GM04504 (cell line): ENCODE measurements around the gene EML3.
"Not testable (repeated sequence)": the region's sequence is repeated elsewhere in the genome, so short reads cannot be mapped to it uniquely, and the experiment has no call there.

Experiments used
- DNase-seq: peaks from one replicate; pipeline ENCODE4 v3.0.0-alpha.2; 2012; ENCODE audit warnings: low read depth

Gene EML3

DNA sequence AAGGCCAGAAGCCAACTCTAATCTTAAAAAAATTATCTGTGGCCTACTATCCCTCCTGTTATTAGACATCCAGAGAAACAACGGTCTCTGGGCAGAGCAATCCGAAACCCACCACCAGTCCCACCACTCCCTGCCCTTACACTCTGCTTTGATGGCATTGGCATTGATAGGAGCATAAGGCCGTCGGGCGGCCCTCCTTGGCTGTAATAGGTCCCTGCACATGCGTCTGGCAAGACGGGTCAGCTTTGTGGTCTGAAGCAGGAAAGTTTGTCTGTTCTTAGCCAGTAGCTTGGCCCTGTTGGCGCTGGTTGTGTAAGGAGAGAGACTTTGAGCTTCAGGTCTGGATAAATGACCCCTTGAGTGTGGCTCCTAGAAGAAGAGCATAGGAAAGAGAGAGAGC, 17.5 kb downstream of the EML3 start:
- no peak for DNase-seq

DNA sequence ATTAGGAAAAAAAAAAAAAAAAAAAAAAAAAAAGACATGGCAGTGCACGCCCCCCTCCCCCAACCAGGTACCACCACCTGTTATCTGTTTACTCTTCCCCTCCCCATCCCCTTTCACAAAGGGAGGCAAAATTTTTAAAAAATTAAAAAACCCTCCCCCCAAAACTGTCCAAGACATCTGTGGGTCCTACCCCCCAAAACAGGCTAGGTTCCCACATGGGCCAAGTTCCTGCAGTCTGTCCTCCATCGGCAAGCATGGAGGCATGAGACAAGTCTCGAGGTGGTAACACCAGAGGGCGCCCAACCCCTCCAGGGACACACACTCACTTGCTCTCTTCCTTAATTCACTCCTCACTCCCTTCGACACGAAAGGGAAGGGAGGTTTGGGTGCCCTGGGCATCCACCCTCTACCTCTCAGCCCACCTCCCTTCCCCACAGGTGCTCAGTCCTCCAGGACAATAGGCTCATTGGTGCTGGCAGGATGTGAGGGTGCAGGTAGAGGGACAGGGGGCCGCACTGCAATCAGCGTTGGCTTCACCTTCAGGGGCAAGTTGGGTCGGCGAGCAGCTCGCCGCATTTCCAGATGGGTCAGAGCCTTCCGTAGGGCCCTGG, 19.0 kb downstream of the EML3 start:
- DNase-seq: peak; percentile 55

DNA sequence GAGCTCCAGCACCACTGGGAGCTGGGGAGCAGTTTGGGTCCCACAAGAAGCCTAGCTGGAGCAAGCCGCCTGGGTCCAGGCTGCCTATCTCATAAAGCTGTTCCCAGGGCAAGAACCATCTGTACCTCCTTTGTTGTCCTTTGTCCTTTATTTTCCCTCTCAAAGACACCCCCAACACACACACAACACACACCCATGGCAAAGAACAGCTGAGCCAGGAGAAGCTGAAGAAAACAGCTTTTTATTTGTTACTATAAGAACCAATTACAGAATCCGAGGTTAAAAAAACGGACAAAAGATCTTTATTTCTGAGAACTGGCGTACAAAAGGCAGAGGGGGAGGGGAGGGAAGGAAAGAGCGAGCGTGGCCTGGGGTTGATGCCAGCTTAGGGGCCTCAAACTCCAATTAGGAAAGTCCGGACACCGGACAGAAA, 19.6 kb downstream of the EML3 start:
- no peak for DNase-seq

DNA sequence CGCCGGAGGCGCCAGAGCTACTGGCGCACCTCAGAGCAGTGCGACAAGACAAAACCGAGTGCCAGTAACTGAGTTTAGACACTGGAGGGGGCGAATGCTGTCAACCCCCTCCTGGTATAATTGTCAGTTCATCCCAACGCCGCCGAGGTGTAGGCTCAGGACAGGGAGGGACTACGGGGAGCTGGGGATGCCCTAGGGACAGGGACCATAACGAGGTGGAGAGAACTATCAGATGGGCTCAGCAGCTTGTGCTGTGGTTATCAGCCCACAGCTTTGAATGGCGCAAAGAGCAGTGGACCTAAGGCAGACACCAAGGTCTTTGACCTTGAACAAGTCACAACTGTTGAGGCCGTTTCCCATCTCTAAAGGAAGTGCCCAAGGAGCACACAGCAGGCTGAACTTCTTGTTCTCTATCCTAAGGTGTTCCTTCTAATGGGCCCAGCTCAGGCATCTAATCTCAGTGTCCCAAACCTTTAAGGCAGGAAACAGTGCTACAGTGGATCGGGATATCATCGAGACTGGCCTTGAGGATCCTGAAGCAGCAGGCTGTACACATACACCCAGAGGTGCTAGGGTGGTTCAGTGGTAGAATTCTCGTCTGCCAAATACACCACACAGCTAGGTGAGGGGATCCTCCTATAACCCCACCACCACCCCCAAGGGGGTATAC, 20.3 kb downstream of the EML3 start:
- DNase-seq: no peak

DNA sequence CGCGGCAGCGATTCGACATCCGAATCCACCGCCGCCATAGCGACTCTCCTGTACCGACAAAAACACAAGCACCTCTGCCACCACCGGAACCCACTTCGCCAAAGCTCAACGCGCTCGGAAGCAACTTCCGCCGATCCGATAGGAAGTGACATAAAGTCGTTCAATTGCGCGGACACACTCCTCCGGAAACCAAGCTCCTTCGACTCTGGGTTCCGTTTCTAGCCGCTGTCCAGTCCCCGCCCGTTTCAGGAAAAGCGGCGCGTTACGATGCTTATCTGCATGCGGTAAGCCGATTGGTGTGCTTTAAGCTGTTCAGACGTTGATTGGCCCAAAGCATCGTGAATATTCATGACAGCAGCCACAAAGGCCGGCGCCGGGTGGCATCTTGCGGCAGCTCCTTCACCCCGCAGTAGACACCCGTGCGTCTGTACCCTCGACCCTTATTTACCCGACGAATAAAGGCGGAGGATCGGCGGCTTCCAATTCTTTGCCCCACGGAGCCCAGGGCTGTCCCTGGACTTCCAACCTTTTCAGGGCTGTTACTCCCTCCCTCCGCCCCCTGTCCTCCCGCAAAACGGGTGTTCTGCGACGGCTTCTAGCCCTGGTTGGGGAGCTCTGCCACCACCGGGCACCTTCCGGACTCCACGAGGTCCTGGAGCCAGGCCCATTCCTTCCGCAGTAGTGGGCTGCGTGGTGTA, 21.0 kb downstream of the EML3 start, which contains the start of gene TUT1:
TSS of gene TUT1 (minus strand) at position 76 of the 698 bp plus-strand sequence. CDS start at position 38, 38 bp downstream.
- DNase-seq: peak; percentile 98

DNA sequence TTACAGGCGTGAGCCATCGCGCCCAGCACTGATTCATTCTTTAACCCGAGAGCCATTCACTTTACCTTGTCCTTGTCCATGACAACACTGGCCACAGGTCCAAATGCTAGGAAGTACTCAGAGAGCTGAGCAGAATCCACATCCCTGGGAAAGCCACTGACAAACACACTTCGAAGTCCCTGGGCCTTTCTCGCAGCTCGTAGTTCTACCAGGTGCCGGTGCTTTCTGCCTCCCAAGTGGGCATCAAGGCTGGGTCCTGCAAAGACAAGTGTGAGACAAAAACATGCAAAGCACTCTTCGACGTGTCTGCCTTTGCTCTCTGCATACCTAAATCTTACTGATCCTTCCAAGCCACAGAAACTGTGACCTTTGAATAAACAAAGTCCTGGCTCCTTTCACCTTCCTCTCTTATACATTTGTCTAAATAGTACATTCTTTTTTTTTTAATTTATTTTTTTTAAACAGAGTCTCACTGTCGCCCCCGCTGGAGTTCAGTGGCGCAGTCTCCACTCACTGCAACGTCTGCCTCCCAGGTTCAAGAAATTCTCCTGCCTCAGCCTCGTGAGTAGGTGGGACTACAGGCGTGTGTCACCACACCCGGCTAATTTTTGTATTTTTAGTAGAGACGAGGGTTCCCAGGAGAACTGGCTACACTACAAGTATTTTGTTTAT, 23.5 kb downstream of the EML3 start:
- DNase-seq: no peak

DNA sequence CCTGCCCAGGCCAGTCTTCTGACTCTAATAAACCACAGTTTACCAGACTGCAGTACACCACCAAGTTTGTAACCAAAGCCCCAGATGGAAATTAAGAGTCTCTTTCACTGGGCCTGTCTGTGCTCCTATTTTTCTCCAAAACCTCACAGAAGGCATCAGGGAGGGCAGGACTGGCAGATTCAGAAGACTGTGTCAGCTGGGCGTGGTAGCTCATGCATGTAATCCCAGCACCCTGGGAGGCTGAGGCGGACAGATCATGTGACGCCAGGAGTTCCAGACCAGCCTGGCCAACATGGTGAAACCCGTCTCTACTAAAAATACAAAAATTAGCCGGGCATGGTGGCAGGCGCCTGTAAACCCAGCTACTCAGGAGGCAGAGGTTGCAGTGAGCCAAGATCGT, 27.2 kb downstream of the EML3 start:
- not testable (repeated sequence) for DNase-seq

DNA sequence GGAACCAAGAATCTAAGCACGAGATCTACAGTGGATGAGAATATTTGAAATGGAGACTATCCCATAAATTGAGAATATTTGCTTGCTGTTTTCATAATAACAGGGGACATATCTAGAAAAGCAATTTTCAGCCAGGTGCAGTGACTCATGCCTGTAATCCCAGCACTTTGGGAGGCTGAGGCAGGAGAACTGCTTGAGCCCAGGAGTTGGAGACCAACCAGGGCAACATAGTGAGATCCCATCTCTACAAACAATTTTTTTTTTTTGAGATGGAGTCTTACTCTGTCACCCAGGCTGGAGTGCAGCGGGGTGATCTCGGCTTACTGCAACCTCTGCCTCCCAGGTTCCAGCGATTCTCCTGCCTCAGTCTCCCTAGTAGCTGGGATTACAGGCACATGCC, 30.8 kb downstream of the EML3 start:
- not testable (repeated sequence) for DNase-seq

- no peak for DNase-seq
Observed at GRCh38 chr11:62580959-62581715, 31.4 kb downstream of the EML3 start.

GRCh38 chr11:62579252-62579651, 33.3 kb downstream of the EML3 start:
- no peak for DNase-seq

GRCh38 chr11:62578541-62578940, 34.0 kb downstream of the EML3 start:
- no peak for DNase-seq

- no peak for DNase-seq
Observed at GRCh38 chr11:62577046-62577714, 35.4 kb downstream of the EML3 start.

DNA sequence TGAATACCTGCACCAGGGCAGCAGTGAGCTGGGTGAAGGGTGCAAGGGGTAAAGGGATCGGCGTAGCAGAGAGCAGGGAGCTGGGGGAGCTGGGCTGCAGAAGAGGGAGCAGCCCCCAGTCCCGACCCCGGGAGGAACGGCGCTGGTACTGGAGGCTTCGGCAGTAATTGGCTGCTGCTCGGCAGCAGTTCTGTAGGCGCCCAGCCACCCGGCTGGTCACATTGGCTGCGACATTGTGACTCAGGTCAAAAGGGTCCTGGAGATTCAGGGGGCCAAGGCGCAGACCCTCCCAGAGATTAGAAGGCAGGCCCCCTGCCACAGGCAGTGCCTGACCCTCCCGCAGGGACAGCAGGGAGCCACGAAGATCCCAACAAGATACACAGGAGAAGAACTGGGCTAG, 36.7 kb downstream of the EML3 start:
- no peak for DNase-seq

- DNase-seq: no peak
Observed at GRCh38 chr11:62575156-62575555, 37.4 kb downstream of the EML3 start.

- no peak for DNase-seq
Observed at GRCh38 chr11:62574363-62575071, 38.1 kb downstream of the EML3 start.

DNA sequence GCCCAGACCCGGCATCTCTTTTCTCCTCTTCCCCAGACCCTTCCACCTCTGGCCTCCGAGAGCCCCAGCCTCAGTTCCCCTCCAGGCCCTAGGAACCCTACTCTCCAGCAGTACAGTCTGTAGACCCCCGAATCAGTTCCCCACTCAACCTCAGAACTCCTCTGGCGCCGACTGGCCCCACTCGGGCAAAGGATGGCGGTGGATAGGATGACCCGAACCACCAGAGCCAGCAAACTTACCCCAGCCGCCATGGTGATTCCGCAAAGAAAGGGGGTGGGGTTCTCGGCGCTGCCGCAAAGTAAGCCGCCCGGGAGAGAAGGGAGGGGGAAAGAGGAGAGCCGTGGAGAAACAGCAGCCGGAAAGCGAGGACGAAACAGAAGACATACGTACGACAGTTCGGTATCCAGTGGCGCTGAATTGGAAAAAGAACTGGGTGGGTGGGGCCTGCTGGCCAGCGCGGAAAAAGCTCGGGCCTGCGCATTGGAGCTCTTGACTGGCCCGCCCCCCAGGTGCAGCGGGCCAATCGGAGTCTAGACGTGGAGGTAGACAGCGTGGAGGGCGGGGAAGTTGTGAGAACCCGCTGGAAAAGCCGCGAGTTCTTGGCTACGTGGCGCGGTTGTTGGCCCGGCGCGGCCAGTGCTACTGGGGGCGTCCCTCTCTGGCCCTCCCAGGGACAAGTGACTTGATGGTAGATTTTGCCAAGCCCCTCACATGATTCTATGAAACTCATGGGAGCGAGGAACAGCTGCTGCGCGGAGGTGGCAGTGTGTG, 38.8 kb downstream of the EML3 start, which contains the start of gene EEF1G:
TSS of gene EEF1G (minus strand) at position 300 of the 771 bp plus-strand sequence. CDS start at position 251, 49 bp downstream.
- DNase-seq: peak; percentile 100

DNA sequence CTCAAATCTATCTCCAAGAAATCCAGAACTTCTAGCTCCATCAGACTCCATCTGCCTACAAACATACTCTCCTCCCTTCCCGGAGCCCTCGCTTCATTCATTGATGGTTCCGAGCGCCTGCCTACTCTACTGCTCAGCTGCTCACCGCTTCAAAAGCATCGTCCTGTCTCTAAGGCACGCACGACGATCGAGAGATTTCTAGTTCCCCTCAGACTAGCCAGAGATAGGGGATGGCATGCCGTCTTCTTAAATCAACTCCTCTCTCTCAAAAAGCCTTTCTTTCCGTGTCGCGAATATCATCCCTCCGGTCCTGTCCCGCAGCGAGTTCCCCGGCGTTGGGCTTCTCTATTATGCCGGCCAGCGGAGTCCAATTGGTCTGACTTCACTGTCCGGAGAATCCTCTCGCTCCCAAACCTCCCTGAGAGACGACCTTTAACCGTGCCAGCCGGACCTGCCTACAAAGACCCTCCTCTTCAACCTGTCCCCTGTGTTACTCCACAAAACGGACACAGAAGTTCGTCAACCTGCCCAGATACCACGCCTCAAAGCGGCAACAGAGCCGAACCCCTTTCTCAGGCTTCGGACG, 39.5 kb downstream of the EML3 start:
- DNase-seq: no peak

- DNase-seq: no peak
Observed at GRCh38 chr11:62572431-62572830, 40.1 kb downstream of the EML3 start.

GRCh38 chr11:62571493-62571892, 41.1 kb downstream of the EML3 start:
- not testable (repeated sequence) for DNase-seq
